Activated CD4-positive, CD25-positive, alpha-beta regulatory T cell (primary cell): ENCODE results near the gene ODF4.
"Not testable (repeated sequence)": the region's sequence is repeated elsewhere in the genome, so short reads cannot be mapped to it uniquely, and the experiment has no call there.

ENCODE experiments used
- DNase-seq, 4 experiments: peaks; one replicate each; lab custom pipeline; 2025; lab: John Stamatoyannopoulos, UW

ODF4 gene

DNA sequence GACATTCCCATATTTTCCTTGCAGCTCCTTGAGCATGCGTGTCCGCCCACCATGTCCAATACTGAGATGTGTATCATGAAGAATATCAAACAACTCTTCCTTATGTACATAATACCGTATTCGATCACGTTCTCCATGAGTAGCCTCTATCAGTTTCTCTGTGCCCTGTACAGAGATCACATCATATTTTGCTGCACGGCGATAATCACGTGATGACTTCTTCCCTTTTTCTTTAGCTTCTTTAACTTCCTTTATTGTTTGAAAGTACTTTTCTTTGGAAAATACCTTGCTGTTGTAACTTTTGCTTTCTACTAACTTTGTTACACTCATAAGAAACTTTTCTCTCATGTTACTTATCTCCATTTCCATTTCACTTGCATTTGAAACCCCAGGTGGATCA is 30.3 kb downstream of the ODF4 start:
- DNase-seq: no peak

DNA sequence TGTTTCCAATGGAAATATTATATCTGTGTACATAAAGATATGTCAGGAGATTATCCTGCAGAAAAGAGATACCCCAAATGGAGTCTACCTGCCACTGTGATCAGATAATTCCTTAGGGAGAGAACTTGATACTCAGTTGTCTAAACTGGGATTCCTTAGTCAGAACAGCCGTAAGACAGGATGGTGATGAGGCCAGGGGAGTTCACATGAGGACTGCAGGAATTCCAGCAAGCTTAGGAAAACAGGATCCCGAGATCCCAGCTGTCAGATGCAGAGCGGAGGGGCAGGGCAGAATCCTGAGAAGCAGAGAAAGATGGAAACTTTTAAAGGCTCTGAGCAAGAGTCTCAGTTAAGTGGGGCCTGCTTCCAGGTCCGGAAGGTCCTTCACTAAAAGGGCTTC is 32.1 kb downstream of the ODF4 start:
- no peak for DNase-seq

DNA sequence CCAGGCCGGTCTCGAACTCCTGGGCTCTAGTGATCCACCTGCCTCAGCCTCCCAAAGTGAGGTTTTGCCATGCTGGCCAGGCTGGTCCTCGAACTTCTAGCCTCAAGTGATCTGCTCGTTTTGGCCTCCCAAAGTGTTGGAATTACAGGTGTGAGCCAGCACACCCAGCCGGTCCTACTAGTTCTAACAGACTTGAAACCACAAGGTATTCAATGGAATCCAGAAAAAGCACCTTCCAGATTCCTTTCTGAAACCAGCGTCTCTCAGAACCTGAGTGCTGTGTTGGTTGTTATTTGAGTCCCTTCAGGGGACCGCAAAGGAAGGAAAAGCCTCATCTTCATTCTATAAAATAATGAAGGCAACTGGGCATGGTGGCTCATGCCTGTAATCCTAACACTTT is 32.8 kb downstream of the ODF4 start:
- DNase-seq: no peak

DNA sequence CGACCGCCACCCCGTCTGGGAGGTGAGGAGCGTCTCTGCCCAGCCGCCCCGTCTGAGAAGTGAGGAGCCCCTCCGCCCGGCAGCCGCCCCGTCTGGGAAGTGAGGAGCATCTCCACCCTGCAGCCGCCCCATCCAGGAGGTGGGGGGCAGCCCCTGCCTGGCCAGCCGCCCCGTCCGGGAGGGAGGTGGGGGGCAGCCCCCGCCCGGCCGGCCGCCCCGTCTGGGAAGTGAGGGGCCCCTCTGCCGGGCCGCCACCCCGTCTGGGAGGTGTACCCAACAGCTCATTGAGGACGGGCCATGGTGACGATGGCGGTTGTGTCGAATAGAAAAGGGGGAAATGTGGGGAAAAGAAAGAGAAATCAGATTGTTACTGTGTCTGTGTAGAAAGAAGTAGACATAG is 34.2 kb downstream of the ODF4 start:
- not testable (repeated sequence) for DNase-seq

DNA sequence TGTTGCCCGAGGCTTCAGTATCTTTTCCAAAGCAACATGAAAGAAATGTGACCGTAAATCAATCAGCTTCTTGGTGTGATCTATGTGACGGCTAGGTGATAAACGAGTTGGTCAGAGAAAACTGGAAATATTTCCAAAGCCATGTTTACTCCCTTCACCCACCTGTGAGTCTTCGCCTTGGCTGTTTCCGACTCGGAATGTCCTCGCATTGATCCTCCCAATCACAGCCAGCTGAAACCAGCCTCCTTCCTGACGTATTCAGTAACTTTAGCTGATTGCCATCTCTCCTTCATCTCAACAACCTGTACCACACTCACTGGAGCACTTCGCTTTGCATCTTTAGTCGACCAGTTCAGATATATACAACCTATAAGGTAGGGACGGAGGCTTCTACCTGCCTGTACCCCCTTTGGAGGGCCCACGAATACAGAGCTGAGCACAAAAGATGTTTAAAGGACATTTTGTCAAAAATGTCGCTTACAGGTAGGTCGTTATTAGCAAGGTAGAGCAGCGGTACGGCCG is 36.2 kb downstream of the ODF4 start:
- DNase-seq: no peak

DNA sequence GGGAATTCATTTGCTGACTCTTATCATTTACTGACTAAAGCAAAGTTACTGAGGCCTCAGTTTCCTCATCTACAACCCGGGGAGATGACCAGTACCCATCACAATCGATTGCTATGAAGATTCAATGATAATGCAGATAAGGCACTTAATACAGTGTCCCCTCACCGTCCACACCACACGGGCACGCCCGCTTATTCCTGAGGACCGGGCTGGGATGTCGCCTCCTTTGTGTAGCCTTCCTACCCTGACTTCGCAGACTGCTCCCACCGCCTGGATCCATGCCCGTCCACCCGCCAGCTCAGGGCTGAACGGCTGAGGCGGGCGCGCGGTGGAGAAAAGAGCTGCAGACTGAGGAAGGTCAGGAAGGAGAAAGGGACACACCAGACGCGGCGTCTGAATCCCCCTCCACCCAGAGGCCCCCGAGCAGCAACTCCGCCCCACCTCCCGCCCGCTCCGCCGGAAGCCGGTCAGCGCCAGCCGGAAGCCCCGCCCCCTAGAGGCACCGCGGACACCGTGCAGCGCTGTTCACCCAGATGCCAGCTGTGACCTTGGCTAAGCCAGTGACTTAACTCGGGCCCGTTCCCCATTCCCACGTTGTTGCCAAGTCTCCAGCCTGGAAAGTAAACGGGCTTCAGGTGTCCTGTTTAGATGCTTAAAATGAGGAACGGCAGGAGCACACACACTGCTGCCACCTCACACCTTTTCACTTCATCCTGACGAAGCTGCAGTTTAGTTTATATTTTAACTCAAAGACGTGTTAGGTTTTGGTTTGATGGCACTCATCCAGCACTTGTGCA is 36.8 kb downstream of the ODF4 start, which contains the start of gene KRABD2:
Gene KRABD2 (minus strand): TSS at position 434 of the 797 bp plus-strand sequence.
- DNase-seq: peak; percentile 78 to 84 (median 80)

DNA sequence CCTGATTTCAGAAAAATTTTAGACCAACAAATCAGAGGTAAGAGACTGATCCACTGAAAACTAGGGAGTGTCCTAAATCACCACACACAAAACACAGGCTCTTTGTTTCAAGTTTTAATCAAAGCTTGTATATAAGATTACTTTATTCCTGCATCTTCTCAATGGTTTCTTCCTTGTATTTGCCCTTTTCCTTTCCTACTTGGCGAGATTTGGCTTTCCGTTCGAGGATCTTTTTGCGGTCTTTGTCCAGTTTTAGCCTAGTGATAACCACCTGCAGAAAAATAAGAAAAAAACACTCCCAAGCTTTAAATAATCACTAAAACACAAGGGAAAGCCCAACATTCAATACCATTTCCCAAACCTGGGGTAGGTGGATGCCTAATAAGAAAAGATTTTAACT is 37.8 kb downstream of the ODF4 start:
- no peak for DNase-seq

DNA sequence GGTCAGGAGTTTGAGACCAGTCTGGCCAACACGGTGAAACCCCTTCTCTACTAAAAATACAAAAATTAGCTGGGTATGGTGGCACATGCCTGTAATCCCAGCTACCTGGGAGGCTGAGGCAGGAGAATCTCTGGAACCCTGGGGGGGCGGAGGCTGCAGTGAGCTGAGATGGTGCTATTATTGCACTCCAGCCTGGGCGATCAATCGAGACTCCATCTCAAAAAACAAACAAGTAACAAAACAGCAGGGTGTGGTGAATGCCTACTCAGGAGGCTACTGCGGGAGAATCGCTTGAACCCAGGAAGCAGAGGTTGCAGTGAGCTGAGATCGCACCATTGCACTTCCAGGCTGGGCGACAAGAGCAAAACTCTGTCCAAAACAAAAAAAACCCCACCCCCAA is 38.5 kb downstream of the ODF4 start:
- not testable (repeated sequence) for DNase-seq

DNA sequence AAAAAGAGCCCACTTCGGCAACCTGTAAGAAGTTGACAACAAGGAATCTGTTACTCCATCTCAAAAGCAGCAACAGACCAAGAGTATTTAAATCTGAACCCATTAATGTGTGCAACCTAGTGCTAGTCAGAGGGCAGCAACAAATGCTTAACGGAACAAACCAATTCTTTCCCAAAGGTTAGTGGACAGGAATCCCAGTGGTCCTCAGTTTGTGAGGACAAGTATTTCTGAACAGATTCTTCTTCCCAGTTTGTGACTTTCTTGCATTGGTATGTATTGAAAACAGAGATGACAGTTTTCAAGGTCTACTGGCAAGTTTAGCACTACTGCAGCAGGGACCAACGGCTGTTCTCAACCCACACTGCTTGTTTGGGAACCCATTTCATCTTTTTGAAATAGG is 40.4 kb downstream of the ODF4 start:
- no peak for DNase-seq

DNA sequence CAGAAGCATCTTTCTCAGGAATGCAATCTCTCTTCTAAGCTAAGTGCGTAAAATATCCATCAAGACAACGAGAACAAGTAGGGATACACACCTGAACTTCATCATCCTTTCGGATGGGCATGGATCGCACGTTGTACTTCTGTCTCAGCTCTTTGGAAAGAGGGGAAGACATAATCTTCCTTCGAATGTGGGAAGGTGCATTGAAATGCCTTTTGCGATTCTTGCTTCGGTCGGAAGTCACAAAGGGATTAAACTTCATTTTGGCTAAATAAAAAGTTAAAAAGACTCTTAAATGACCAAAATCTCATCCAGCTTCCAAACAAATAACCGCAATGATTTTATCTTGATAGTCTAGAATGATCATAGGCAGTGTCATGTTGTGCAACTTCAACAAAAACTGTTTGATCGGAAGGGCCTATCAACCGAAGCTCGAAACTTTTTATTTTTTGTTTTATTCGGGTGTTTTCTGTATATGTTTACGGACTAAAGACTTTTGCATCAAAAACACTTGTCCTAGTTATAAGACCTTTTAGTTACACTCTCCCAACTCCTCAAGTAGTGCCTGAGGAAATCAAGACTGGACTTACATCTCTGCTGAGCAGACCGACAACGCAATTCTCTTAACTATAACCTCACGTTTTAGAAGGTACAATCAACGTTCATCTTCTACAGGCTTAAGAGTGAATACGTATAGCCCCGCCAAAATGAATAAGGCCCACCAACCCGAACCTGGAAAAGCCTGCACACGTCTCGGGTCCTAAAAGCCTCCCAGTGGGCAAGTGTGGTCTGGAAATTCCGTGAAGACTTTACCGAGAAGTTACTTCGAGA is 42.6 kb downstream of the ODF4 start:
- no peak for DNase-seq

DNA sequence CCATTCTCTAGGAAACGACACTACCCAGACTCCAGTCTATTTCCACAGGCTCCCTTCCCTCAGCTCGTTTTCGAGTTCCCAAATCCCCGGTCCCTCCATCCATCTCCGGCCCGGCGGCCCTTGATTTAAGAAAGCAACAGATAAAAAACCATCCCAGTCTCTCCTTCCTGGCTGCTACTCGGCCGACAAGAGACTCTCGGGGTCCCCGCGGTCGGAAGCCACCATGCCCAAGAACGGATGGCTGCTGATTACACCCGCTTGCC is 43.2 kb downstream of the ODF4 start:
- DNase-seq: no peak

DNA sequence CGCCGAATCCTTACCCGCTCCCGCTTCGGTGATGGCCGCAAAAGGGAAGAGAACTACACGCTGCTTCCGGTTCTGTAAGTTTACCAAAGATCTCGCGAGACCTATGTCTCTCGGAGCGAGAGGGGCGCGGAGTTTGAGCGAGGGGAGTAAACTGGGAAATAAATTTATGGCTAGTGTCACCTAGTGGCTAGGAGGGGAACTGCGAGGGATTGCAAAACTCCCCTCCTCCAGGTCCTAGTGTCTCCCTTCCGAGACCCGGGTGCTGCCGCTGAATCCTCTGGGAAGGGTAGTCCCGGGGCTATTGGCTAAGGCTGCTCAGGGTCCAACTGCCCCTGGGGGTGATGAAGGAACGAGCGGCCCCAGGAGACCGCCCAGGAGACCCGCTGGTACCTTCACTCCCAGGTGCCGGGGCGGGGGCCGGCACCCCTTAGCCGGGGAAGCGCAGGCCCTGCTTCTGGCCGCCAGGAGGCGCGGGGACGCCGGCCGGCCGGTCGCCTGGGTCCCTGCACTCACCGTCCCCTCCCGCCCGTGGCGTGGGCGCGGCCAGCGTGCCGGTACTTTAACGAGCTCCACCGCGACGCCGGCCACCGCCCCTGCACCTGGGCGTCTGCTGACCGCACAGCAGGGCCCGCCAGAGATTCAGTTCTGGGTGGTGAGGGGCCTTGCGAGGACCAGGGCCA is 43.6 kb downstream of the ODF4 start, which contains the start of gene RPL26:
Gene RPL26 (minus strand): TSS at position 51 of the 680 bp plus-strand sequence. CDS start 883 bp downstream, outside the sequence.
- DNase-seq: peak; percentile 83 to 87 (median 84)

DNA sequence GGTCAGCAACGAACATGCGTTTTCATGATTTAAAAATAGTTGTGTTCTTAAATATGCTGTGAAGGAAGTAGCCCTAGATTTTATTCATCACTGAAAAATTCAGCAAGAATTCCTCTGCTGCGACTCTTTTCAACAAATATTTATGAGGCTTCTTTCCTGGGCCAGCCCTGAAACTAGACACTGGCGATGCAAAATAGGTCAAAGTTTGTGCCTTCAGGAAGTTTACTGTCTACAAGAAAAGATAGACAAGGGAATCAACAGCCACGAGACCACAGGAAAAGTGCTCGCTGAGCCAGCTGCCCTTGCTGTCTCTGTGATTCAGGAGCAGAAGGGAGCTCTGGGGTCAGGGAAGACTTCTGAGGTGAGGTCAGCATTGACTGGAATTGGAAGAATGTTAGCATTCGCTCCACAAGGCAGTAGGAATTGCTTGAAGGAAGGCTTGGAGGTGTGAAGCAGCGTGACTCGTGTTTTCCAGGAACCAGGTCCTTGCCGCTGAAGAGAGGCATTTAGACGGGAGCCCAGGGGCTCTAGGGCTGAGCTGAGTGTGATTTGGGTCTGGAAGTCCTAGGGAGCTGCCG is 45.2 kb downstream of the ODF4 start:
- DNase-seq: no peak

DNA sequence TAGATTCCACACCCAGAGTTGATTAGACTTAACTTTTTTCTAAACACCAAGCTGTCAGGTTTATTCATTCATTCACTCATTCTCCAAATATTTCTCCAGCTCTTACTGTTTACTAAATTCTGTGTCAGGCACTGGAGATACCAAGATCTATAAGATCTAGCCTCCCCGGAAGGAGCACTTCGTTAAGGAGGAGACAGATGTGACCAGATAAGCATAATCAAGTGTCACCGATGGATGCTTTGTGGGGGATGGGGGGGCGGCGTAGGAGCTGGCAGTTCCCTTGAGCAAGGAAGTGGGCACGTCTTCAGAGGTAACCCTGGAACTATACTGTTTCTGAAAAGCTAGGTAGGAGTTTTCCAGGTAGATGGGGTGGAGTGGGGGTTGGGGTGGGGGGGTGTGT is 47.2 kb downstream of the ODF4 start:
- no peak for DNase-seq

DNA sequence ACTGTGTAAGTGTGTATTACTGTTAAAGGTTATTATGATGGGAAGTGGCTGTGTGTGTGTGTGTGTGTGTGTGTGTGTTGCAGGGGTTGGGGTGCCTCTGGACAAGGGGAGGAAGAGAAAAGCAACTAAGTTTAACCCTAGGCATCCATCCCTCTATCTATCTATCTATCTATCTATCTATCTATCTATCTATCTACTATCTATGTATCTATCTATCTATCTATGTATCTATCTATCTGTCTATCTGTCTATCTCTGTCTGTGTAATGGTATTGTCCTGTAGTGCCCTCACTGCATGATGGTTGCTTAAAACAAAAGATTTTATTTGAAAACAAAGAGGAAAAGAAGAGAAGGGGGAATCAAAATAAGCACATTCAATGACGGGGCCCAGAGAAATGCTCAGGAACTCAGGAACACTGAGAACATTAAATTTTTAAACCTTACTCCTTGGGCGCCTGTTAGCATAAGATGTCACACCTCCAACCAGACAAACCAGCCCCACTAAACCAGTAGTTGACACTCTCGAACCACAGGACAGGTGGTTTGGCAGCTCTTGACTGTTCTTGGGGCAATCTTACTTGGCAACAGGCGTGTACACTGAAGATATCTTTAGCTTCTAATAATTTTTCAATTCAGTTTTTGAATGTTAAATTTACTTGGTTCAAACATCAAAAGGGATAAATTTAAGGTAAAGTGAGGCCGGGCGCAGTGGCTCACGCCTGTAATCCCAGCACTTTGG is 48.4 kb downstream of the ODF4 start:
- DNase-seq: no peak

DNA sequence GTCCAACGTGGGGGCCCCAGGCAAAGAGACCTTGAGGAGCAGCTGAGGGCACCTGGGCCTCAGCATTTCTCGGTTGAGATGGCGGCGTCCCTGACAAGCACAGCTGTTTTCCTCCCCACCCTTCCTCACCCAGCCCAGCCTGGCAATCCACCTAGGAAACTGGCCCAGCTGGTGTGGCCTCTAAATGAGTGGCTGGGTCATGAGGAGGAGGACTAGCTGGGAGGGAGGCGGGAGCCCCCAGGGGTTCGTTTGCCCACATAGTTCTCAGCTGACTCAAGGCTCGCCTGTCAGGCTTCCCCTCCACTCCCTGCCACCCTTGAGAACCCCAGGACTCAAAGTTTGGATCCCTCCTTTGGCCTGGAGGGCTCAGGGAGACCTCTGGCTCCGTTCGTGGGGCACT is 52.1 kb downstream of the ODF4 start:
- no peak for DNase-seq

DNA sequence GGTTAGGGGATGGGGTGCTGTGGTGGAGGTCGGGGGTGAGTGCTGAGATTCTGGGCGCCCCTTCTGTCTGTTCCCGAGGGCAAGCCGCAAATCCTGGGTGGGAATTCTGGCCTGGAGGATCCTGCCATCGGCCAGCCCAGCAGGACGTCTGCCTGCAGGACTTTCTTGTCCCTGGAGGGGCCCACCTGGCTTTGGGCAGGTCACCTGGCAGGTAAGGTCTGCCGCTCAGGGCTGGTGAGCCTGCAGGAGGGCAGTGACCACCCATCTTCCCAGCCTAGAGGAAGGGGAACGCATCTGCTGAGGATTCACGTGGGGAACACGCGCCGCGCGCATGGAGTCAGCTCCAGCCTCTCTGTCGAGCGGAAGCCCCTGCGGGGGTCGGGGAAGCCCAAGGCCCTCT is 52.6 kb downstream of the ODF4 start:
- no peak for DNase-seq

DNA sequence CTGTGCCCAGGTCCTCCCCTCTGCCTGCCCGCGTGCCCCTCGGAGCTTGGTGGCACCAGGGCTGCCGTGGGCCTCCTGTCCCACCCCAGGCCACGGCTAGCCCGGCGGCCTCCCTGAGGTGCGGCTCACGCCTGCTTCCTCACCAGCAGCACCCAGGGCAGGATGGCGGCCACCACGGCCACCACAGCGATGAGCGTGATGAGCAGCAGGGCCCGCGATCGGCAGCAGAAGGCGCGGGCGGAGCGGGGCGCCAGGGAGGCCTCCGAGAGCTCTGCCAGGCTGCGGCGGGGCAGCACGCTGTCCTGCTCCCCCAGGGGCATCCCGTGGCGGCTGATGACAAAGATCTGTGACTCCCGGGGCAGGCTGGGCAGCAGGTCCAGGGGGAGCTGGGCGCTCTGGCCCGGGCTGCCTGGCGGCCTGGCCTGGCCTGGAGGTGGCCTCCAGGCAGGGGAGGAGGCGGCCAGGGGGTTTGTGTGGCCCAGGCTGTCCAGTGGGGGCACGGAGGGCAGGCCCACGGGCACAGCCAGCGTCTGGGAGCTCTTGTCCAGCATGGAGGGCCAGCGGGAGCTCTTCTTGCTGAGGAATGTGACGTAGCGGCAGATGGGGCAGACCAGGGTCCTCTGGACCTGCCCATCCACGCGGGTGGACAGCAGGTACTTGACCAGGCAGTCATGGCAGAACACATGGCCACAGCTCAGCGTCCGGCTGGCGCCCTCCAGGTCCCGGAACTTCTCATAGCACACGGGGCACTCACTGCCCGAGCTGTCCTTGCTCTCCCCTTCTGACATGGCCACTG is 53.2 kb downstream of the ODF4 start:
- DNase-seq: no peak

DNA sequence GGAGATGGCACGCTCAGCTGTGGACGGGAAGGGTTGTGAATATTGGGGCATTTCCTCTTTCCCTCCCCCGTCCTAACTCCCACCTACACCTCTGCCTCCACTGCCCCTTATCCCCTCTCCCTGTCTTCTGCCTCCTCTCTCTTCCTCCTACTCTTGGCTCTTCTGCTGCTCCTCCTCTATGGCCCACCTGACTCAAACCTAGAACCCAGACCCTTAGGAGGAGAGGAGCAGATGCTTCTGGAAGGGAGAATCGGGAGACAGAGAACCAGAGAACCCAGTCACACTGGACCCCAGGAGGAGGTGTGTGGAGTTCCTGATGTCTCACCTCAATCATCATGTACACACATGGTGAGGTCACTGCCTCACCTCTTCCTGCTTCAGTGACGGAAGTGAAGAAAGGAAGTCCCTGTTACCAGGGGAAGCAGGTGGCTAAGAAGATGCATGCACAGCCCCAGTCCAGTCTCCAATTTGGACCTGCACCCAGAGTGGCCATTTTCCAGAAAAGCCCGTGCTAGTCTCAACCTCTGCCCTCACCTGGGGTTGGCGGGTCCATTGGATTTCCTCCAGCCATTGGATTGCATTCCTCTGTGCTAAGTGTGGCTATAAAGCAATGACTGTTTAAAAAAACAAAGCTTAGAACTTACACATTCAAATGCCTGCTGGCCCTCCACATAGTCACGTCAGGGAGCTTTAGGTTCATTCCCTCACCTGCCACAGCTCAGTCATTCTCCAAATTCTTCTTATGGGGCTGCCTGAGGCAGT is 54.0 kb downstream of the ODF4 start:
- peak in 1 of 4 experiments; percentile 32 for DNase-seq

DNA sequence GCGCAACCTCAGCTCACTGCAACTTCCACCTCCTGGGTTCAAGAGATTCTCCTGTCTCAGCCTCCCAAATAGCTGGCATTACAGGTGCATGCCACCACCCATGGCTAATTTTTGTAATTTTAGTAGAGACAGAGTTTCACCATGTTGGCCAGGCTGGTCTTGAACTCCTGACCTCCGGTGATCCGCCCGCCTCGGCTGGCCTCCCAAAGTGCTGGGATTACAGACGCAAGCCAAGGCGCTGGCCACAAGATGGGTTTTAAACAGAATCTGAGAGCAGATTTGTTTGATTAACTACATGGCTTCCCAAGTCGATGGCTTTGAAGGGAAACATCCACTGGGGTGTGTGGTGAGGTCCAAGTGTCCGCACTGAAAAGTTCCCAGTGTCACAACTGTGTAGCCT is 54.9 kb downstream of the ODF4 start:
- DNase-seq: not testable (repeated sequence)
